ENCODE measurements around the gene PARM1.

The PARM1 gene

GRCh38 chr4:74942918-74943253 is 10.0 kb downstream of the PARM1 start:
- DNase-seq = no peak

GRCh38 chr4:74944354-74944793 is 11.5 kb downstream of the PARM1 start:
- no peak for DNase-seq

GRCh38 chr4:74946196-74946595 is 13.3 kb downstream of the PARM1 start:
- DNase-seq = no peak

GRCh38 chr4:74947798-74948197 is 14.9 kb downstream of the PARM1 start:
- DNase-seq = no peak

GRCh38 chr4:74948236-74948635 is 15.3 kb downstream of the PARM1 start:
- no peak for DNase-seq

GRCh38 chr4:74950200-74950599 is 17.3 kb downstream of the PARM1 start:
- DNase-seq = no peak

GRCh38 chr4:74950882-74951281 is 18.0 kb downstream of the PARM1 start:
- DNase-seq = no peak

- no peak for DNase-seq
These were observed 20.7 kb downstream of the PARM1 start for GRCh38 chr4:74953647-74954046.

GRCh38 chr4:74958881-74959280 is 26.0 kb downstream of the PARM1 start:
- DNase-seq = no peak

GRCh38 chr4:74961230-74961629 is 28.3 kb downstream of the PARM1 start:
- DNase-seq = no peak

- DNase-seq = no peak
These were observed 29.7 kb downstream of the PARM1 start for GRCh38 chr4:74962584-74962983.

GRCh38 chr4:74964311-74964710 is 31.4 kb downstream of the PARM1 start:
- DNase-seq = no peak

GRCh38 chr4:74967324-74967723 is 34.4 kb downstream of the PARM1 start:
- DNase-seq = no peak

GRCh38 chr4:74968456-74969164 is 35.7 kb downstream of the PARM1 start:
- no peak for DNase-seq

- no peak for DNase-seq
These were observed 36.9 kb downstream of the PARM1 start for GRCh38 chr4:74969507-74970474.

GRCh38 chr4:74970577-74970976 is 37.7 kb downstream of the PARM1 start:
- no peak for DNase-seq

- DNase-seq = no peak
These were observed 38.9 kb downstream of the PARM1 start for GRCh38 chr4:74971862-74972261.

- no peak for DNase-seq
These were observed 42.2 kb downstream of the PARM1 start for GRCh38 chr4:74975082-74975481.

GRCh38 chr4:74975848-74976824 is 43.2 kb downstream of the PARM1 start:
- DNase-seq = no peak

GRCh38 chr4:74982546-74983252 is 49.8 kb downstream of the PARM1 start:
- no peak for DNase-seq

GRCh38 chr4:74983253-74983635 is 50.3 kb downstream of the PARM1 start:
- DNase-seq = no peak

All from C1 segment of cervical spinal cord (tissue), 14 donors.